GM21515 (cell line): ENCODE results near the gene FRA10AC1.
"Not testable (repeated sequence)": the region's sequence is repeated elsewhere in the genome, so short reads cannot be mapped to it uniquely, and the experiment has no call there.

Experiments
- ATAC-seq: cut with Tn5 transposase; IDR thresholded peaks from one replicate; pipeline ENCODE4 v1.9.1; 2021; ENCODE audit not compliant: unreplicated experiment

The FRA10AC1 gene

DNA sequence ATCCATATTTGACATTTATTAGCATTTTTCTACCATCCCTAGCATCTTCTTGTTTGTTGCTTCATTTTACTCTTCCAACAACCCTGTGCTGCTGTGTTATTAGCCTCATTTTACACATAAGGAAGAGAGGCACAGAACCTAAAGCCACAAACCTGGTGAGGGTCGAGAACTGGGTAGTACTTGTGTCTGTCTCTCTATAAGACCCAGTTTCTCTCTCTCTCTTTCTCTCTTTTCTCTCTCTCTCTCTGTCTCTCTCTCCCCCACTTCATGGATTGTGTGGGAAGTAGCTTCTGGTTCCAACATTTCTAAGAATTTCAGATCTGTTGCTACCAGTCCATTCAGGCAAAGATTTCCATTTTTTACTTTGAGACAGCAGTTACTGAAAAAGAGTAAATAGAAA is 1.4 kb upstream of the FRA10AC1 start:
- no peak for ATAC-seq

- peak; percentile 4 for ATAC-seq
Observed at GRCh38 chr10:93703066-93703465, 674 bp upstream of the FRA10AC1 start.

- peak; percentile 13 for ATAC-seq
Observed at GRCh38 chr10:93701866-93702209, 554 bp downstream of the FRA10AC1 start.

DNA sequence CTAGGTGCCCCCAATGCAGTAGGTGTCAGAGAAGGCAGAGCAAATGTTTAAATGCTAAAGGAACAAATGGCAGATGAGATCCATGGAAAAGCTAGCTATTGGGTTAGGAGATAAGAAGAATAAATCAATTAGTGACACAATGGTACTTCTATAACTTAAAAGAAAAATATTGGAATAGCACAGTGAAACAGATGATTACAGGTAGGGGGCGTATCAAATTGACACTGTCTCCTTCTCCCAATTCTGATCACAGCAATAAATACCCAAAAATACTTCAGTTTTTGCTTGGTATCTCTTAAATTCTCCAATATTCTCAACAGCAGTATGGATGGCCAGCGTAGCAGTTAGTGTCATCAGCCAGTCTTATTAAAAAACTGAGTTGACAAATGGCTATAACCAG is 5.2 kb downstream of the FRA10AC1 start:
- ATAC-seq = no peak

- not testable (repeated sequence) for ATAC-seq
Observed at GRCh38 chr10:93696582-93696981, 5.8 kb downstream of the FRA10AC1 start.

- ATAC-seq = no peak
Observed at GRCh38 chr10:93695740-93696139, 6.7 kb downstream of the FRA10AC1 start.

DNA sequence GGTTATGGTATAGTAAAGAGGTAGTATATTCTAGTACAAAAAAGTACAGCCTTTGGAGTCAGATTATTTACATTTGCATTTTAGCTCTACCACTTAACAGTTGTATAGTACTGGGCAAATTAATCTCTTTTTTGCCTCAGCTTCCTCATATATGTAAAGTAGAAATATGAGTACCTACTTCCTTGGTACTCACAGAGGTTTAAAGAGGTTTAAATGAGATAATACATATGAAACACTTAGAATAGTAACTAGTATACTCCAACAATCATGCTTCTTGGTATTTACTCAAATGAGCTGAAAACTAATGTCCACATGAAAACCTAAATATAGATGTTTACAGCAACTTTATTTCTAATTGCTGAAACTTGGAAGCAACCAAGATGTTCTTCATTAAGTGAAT is 14.7 kb downstream of the FRA10AC1 start:
- ATAC-seq = no peak

GRCh38 chr10:93680412-93681047 is 21.9 kb downstream of the FRA10AC1 start:
- ATAC-seq = no peak

DNA sequence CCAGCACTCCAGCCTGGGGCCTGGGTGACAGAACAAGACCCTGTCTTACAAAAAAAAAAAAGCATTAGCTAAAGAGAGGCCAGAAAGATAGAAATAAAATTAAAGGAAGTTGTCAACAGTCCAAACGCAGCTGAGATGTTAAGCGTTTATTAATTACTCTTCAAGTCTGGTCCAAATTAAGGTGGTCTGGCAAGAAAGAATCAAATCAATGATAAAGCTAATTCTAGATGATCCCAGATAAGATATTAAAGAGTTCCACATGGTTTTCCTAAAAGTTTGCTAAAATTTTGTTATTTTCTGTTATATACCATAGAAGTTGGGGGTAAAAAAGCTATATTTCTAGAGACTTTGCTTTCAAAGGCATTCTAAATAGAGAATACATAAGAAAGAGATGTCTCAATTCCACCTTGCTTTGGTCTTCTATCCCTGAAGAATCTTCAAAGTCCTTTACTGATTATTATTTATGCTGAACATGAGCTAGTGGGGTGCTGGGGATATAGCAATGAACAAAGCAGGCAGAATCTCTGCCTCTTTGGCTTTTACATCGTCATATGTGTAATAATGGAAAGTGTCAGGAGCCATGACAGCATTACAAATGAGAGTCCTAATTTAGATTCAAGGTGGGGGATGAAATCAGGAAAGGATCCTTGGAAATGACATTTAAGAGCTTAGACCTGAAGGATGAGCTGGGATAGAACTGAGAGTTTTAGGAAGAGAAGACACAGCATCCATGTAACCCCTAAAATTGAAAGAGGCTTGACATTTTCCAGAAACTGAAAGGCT is 23.4 kb downstream of the FRA10AC1 start:
- no peak for ATAC-seq

DNA sequence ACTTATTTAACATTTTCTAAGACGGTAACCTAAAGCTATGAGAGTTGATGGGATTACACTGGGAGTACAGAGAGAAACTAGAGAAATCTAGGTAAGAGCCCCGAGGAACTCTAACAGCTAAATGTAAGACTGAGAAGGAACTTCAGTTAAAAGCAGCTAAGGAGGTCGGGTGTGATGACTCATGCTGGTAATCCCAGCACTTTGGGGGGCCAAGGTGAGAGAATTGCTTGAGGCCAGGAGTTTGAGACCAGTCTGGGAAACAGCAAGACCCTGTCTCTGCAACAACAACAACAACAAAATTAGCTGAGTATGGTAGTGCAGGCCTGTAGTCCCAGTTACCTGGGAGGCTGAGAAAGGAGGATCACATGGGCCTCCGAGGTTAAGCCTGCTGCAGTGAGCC is 24.0 kb downstream of the FRA10AC1 start:
- no peak for ATAC-seq

GRCh38 chr10:93673791-93674190 is 28.6 kb downstream of the FRA10AC1 start:
- no peak for ATAC-seq

DNA sequence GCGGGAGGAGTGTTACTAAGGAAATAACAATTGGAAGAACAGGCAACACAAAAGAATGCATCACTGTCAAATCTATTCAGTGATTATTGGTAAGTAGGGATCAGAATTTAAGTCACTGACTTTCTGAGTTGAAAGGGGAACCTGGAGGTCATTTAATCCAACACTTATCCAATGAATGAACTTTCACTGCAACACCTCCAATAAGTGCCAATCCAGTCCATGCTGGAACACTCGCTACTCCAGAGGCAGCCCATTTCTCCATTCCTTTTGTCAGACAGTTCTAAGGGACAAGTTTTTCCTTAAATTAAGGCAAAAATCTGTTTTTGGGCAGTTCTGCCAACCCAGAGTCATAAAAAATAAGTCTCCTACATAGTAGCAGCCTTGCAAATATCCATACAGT is 29.5 kb downstream of the FRA10AC1 start:
- no peak for ATAC-seq

DNA sequence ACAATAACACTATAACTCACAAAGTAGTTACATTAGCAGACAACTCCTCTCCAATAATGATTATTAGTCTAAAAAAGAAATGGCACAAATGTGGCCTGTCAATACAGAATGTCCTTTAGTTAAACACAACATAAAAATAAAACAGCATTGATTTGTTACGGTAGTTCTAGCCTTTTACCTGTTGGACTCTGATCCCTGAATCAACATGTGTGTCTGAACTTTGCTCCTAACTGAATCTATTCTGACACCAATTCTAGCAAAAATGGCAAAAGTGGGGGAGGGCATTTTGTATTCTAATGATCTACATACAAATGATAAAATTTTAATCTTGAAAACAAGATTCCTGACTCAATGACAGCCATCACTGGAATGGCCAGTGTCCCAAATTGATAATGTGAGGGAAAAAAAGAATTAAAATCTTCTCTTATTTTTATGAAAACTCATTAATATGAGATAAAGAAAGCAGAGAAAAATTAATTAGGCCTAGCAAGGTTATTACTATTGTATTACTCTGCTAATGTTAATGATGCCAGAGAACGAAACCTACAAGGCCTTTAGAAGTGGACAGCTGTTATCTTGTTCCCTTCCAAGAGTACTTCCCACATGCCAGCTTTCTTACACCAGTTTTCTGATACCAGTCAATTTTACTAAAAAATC is 30.2 kb downstream of the FRA10AC1 start:
- no peak for ATAC-seq

- no peak for ATAC-seq
Observed at GRCh38 chr10:93671042-93671441, 31.4 kb downstream of the FRA10AC1 start.

- no peak for ATAC-seq
Observed at GRCh38 chr10:93670372-93670771, 32.0 kb downstream of the FRA10AC1 start.

- no peak for ATAC-seq
Observed at GRCh38 chr10:93667795-93668194, 34.6 kb downstream of the FRA10AC1 start.

DNA sequence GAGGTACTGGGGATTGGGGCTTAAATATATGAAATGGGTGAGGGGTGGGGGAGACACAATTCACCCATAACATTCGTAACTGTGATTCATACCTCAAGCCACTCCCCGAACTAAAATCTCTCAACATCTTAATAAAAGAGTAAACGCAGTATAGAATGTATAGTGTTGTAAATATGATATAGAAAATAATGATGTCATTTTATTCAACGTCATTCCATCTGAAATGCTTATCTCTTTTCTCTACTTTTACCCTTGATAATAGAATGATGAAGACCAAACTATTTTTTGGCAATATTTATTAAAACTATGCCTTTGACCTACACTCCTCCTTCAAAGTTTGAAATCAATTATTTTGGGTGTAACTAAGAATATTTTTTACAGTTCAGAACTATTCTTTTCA is 36.4 kb downstream of the FRA10AC1 start:
- ATAC-seq = no peak

DNA sequence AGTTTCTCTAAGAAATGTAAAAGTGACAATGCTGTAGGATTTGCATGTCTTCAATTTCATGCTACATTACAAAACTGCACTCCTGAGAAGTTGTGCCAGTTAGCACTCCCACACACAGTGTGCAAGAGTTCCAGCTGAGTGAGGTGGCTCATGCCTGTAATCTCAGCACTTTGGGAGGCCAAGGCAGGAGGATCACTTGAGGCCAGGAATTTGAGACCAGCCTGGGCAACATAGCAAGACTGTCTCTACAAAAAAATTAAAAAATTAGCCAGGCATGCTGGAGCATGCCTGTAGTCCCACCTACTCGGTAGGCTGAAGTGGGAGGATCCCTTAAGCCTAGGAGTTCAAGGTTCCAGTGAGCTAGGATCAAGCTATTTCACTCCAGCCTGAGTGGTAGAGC is 44.6 kb downstream of the FRA10AC1 start:
- ATAC-seq = no peak

- ATAC-seq = no peak
Observed at GRCh38 chr10:93656155-93656554, 46.2 kb downstream of the FRA10AC1 start.

- no peak for ATAC-seq
Observed at GRCh38 chr10:93654201-93654600, 48.2 kb downstream of the FRA10AC1 start.

DNA sequence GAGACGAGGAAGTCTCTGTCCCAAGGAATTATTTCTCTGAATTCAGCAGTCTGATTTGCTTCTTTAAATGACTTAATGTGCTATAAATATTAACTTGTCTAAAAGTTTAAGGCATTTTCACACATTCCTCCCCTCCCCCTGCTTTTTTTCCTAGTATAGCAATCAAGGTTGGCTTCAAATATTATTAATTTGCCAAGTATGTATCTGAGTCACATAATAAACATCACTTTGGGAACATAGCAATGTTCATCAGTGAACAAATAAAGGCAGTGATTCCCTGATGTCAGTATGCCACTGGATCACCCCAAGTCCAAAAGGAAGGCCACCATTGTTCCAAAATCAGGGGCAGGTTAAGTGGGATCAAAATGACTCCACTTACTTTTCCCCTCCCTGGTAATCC is 49.5 kb downstream of the FRA10AC1 start:
- ATAC-seq = no peak

DNA sequence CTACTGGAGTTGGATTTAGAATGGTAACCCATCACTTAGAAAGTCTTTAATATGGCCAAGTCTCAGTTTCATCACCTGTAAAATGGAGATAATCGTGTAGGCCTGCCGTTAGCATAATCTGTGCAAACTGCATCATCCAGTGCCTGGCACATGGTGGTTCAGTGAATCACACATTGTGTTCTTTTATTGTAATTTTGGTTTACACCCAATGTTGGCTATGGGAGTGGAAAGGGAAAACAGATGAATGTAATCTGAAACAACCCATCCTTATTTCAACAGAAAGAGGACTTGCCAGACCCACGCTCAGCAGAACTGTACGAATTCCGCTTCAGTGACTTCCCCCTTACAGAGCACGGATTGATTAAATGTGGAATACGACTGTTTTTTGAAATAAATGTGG is 62.6 kb downstream of the FRA10AC1 start:
- no peak for ATAC-seq
